Thyroid gland (tissue), 4 donors: ENCODE results near the gene ZNF737. TPM values are rescaled to one million over a fixed set of nuclear protein-coding genes. Genes with fewer than 3 reads are reported as not detected.

Experiments
- DNase-seq, 2 donors: peaks; one replicate each; pipeline ENCODE4 v3.0.0-alpha.2; 2019
- H3K27ac ChIP-seq, 3 donors: fragments of 200-600 bp; sonication (generic); 1 replicate in 2 of 3; 2 replicates in 1 of 3; pipeline ENCODE4 v1.5.1; 2016 to 2019; ENCODE audit warnings: mild to moderate bottlenecking in 1 of 3, moderate library complexity in 1 of 3
- H3K27me3 ChIP-seq: fragments of 200-600 bp; sonication (generic); one replicate; pipeline ENCODE4 v1.5.1; 2019
- H3K36me3 ChIP-seq, 2 donors: fragments of 200-600 bp; sonication (generic); one replicate each; pipeline ENCODE4 v1.5.1; 2016 to 2019
- H3K4me1 ChIP-seq, 2 donors: fragments of 200-600 bp; sonication (generic); one replicate each; pipeline ENCODE4 v1.5.1; 2017 to 2019
- H3K4me3 ChIP-seq, 3 donors: fragments of 200-600 bp; sonication (generic); replicated peaks in 1 of 3; 1 replicate in 2 of 3; 2 replicates in 1 of 3; pipeline ENCODE4 v1.5.1; 2016; ENCODE audit warnings: mild to moderate bottlenecking in 1 of 3
- H3K9me3 ChIP-seq: fragments of 200-600 bp; sonication (generic); one replicate; pipeline ENCODE4 v1.5.1; 2017
- CTCF ChIP-seq, 6 experiments: fragments of 200-600 bp in 3 of 6; fragments of 450-650 bp in 3 of 6; sonication (generic) in 3 of 6; IDR thresholded peaks; one replicate each; pipeline ENCODE4 v1.5.1; 2016 to 2019; ENCODE audit warnings: antibody characterized with exemption in 6 of 6, mild to moderate bottlenecking in 2 of 6, inconsistent platforms in 1 of 6, moderate library complexity in 1 of 6
- POLR2A ChIP-seq, 2 donors: fragments of 450-650 bp; IDR thresholded peaks; one replicate each; pipeline ENCODE4 v1.6.1; 2017; ENCODE audit warnings: antibody characterized with exemption in 2 of 2, mild to moderate bottlenecking in 2 of 2, moderate library complexity in 1 of 2
- WGBS, 2 donors: methylation state at CpG; one replicate each; pipeline ENCODE4 v1.1.5; 2017; 5-methylcytosine and 5-hydroxymethylcytosine counted together
- intact Hi-C: fragments of 100-400 bp; cut with DNase I; formaldehyde crosslinking; loops from one replicate; pipeline ENCODE4 v1.15.1; 2023
- total RNA-seq, 4 donors: library from RNA; depleted of rRNA; stranded (reverse); fragments of >200 nt; gene quantifications; one replicate each; pipeline ENCODE4 v1.2.3, GENCODE V29; 2016

ZNF737 gene
- total RNA-seq, 4 donors from 2014 or later: 59.3 to 114 (median 72.5) TPM

- Histone ChIP-seq H3K4me1 (peaks cover 8 to 13% of the 10 kb centered on the region in 2 donors), H3K27ac (peak overlapping the region in 2 of 3 donors; percentile 17 to 28), H3K36me3 (no peaks in the 10 kb centered on the region), H3K4me3 (no peak overlapping the region), H3K27me3 (no peaks in the 10 kb centered on the region), H3K9me3 (no peaks in the 10 kb centered on the region)
- TF ChIP-seq POLR2A (IDR thresholded peaks at IDR 0.05) (no peak), CTCF (IDR thresholded peaks at IDR 0.05) (no peak)
- peak; percentile 19 to 21 for DNase-seq
- intact Hi-C loops: no loop called here
- WGBS, 2 donors: 19 to 33% methylated on average over 1 of the region's 1 CpG
Observed at GRCh38 chr19:20503476-20503875, 62.1 kb downstream of the ZNF737 start.

Other genes starting within 250 kb of the ZNF737 start
- 10 to 100 TPM; 31.1 to 50.7 (median 45.0) TPM for gene ZNF626, start 95.8 kb upstream of the ZNF737 start, total RNA-seq
- gene ZNF66, start 210.5 kb upstream of the ZNF737 start, total RNA-seq: 10 to 100 TPM; 12.3 to 22.1 (median 14.4) TPM